HG02885 (cell line): ENCODE data around the gene USP40.

Experiments
- ATAC-seq: cut with Tn5 transposase; IDR thresholded peaks from one replicate; pipeline ENCODE4 v1.9.1; 2021; ENCODE audit warnings: mild to moderate bottlenecking; ENCODE audit not compliant: unreplicated experiment, poor library complexity

USP40 gene

GRCh38 chr2:233435436-233436190 lies 131.0 kb downstream of the USP40 start:
- ATAC-seq: no peak

GRCh38 chr2:233434666-233435330 lies 131.8 kb downstream of the USP40 start:
- ATAC-seq: no peak

- no peak for ATAC-seq
Observed at GRCh38 chr2:233433794-233434193, 132.8 kb downstream of the USP40 start.

DNA sequence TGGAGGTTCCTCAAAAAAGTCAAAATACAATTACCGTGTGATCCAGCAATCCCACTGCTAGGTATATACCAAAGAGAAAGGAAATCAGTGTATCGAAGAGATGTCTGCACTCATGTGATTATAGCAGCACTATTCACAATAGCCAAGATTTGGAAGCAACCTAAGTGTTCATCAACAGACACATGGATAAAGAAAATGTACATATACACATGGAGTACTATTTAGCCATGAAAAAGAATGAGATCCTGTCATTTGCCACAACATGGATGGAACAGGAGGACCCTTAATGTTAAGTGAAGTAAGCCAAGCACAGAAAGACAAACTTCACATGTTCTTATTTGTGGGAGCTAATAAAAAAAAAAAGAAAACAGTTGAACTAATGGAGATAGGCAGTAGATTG lies 133.6 kb downstream of the USP40 start:
- ATAC-seq: no peak

GRCh38 chr2:233430651-233431050 lies 135.9 kb downstream of the USP40 start:
- ATAC-seq: no peak

GRCh38 chr2:233430081-233430480 lies 136.5 kb downstream of the USP40 start:
- no peak for ATAC-seq

DNA sequence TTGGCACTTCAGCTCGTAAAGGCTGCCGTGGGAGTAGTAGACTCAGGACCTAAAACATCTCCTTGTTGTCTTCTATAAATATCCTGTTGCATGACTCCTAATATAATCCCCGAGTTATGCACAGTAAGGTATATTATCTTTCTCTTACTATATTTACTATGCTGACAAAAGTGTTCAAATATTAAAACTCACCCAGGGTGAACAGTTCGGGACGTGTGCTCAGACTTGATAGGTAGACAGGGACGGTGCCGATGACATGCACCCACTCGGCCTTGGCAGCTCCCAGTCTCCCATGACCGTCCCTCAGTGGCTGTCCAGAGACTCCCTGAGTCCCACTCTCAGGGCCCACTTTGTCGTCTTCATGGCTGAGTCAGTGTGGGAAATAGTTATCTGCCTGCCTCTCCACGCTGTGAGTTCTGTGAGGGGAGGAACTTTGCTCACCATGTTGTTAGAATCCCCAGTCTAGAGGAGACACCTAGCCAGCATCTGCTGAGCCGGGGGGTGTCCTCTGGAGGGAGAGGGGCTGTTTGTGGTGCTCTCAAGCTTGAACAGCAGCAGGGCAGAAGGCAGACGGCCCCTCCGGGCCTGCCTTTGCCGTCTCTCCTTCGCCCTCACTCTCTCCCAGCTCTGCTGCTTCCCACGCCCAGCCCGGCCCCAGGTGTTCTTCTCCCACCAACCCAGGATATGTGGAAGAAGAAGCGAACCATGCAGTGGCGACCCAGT lies 137.2 kb downstream of the USP40 start:
- no peak for ATAC-seq

- no peak for ATAC-seq
Observed at GRCh38 chr2:233428438-233428837, 138.1 kb downstream of the USP40 start.

GRCh38 chr2:233428008-233428407 lies 138.6 kb downstream of the USP40 start:
- ATAC-seq: no peak

- ATAC-seq: no peak
Observed at GRCh38 chr2:233426619-233427342, 139.8 kb downstream of the USP40 start.
